H1 (cell line): ENCODE data around the gene CTDNEP1. TPM values are rescaled to one million over a fixed set of nuclear protein-coding genes. Genes with fewer than 3 reads are reported as not detected.
A peak's percentile ranks its signal among the peaks of the same experiment; 100 is the strongest.

ENCODE experiments used
- CTCF ChIA-PET: fragments of 300-600 bp; sonication (Branson Sonifier 250); formaldehyde crosslinking; loops from one replicate; lab custom pipeline; 2021; ENCODE audit not compliant: partially characterized antibody; lab: Charles Lee
- POLR2A ChIA-PET: fragments of 300-600 bp; sonication (Branson Sonifier 250); formaldehyde crosslinking; loops from one replicate; lab custom pipeline; 2021; ENCODE audit warnings: inconsistent platforms; ENCODE audit not compliant: partially characterized antibody; lab: Charles Lee
- DNase-seq, 2 experiments: peaks; one replicate each; pipeline versions ENCODE4 v3.0.0 to v3.0.0-alpha.2; 2010 to 2022; ENCODE audit warnings: low spot score in 2 of 2, low read depth in 1 of 2, mixed read lengths in 1 of 2
- FAIRE-seq: peaks from 2 replicates; lab custom pipeline; 2011; peaks lifted over from hg19 to GRCh38; lab: Jason Lieb, UNC
- H2AFZ ChIP-seq: 2 replicates; pipeline ENCODE4 v1.8.1; 2012; ENCODE audit warnings: low read length, inconsistent platforms
- H2AK5ac ChIP-seq: 2 replicates; pipeline ENCODE4 v1.6.1; 2013; ENCODE audit warnings: low read depth, low read length
- H2BK120ac ChIP-seq: replicated peaks from 2 replicates; pipeline ENCODE3; 2013; ENCODE audit warnings: low read depth, low read length, inconsistent platforms
- H2BK12ac ChIP-seq: 2 replicates; pipeline ENCODE4 v1.6.1; 2013; ENCODE audit warnings: low read depth, low read length
- H2BK15ac ChIP-seq: 2 replicates; pipeline ENCODE4 v1.6.1; 2013; ENCODE audit warnings: low read length
- H2BK20ac ChIP-seq: 2 replicates; pipeline ENCODE4 v1.6.1; 2013; ENCODE audit warnings: low read length
- H2BK5ac ChIP-seq: 2 replicates; pipeline ENCODE4 v1.6.1; 2013; ENCODE audit warnings: low read depth, low read length
- H3K14ac ChIP-seq: 2 replicates; pipeline ENCODE4 v1.6.1; 2013; ENCODE audit warnings: inconsistent platforms; ENCODE audit not compliant: insufficient read length
- H3K18ac ChIP-seq: 2 replicates; pipeline ENCODE4 v1.6.1; 2013; ENCODE audit warnings: low read length; ENCODE audit errors: extremely low read depth
- H3K23ac ChIP-seq: 2 replicates; pipeline ENCODE4 v1.6.1; 2013; ENCODE audit warnings: inconsistent platforms; ENCODE audit not compliant: insufficient read length
- H3K23me2 ChIP-seq: 2 replicates; pipeline ENCODE4 v1.6.1; 2013; ENCODE audit warnings: low read depth, low read length
- H3K27ac ChIP-seq: 2 replicates; pipeline ENCODE4 v1.6.1; 2011; ENCODE audit warnings: low read depth, low read length, inconsistent platforms
- H3K27me3 ChIP-seq, 4 experiments: replicated peaks in 1 of 4; 1 replicate in 1 of 4; 2 replicates in 3 of 4; pipeline versions ENCODE4 v1.6.1 to v1.8.1; 2011 to 2013; ENCODE audit warnings: low read length in 3 of 4, mild to moderate bottlenecking in 3 of 4, inconsistent platforms in 2 of 4, mixed read lengths in 2 of 4, moderate library complexity in 1 of 4; ENCODE audit not compliant: control insufficient read depth in 3 of 4, insufficient read depth in 3 of 4; ENCODE audit errors: extremely low read depth in 1 of 4
- H3K36me3 ChIP-seq, 4 experiments: 2 replicates each; pipeline versions ENCODE4 v1.6.1 to v1.8.1; 2011 to 2013; ENCODE audit warnings: mild to moderate bottlenecking in 4 of 4, low read length in 3 of 4, moderate library complexity in 2 of 4, control low read depth in 1 of 4, inconsistent platforms in 1 of 4; ENCODE audit not compliant: insufficient read depth in 4 of 4, control insufficient read depth in 2 of 4
- H3K4ac ChIP-seq: replicated peaks from 2 replicates; pipeline ENCODE3; 2013; ENCODE audit warnings: low read length, low read depth, mixed read lengths, inconsistent platforms; ENCODE audit not compliant: insufficient read length
- H3K4me1 ChIP-seq, 4 experiments: replicated peaks in 1 of 4; 1 replicate in 1 of 4; 2 replicates in 3 of 4; pipeline versions ENCODE4 v1.6.1 to v1.8.1; 2011 to 2013; ENCODE audit warnings: low read length in 3 of 4, inconsistent platforms in 2 of 4, mixed read lengths in 1 of 4; ENCODE audit not compliant: insufficient read depth in 4 of 4, control insufficient read depth in 3 of 4
- H3K4me2 ChIP-seq, 2 experiments: 2 replicates each; pipeline versions ENCODE4 v1.6.1 to v1.8.1; 2011 to 2013; ENCODE audit warnings: low read depth in 2 of 2, low read length in 2 of 2, control low read depth in 1 of 2, inconsistent platforms in 1 of 2, mild to moderate bottlenecking in 1 of 2; ENCODE audit not compliant: insufficient read depth in 1 of 2
- H3K4me3 ChIP-seq, 4 experiments: fragments of 200-600, 300-600 bp in 1 of 4; sonication (generic), shearing (Covaris generic), sonication (Bioruptor Twin) in 1 of 4; 2 replicates each; pipeline versions ENCODE4 v1.5.1 to v1.8.1; 2011 to 2016; ENCODE audit warnings: low read length in 4 of 4, low read depth in 3 of 4, control low read depth in 2 of 4, inconsistent platforms in 2 of 4, mild to moderate bottlenecking in 2 of 4, mixed read lengths in 1 of 4, moderate library complexity in 1 of 4; ENCODE audit not compliant: insufficient read depth in 2 of 4; ENCODE audit errors: extremely low read depth in 1 of 4
- H3K56ac ChIP-seq: replicated peaks from 2 replicates; pipeline ENCODE3; 2013; ENCODE audit warnings: low read depth, mild to moderate bottlenecking, mixed read lengths, low read length, inconsistent platforms; ENCODE audit not compliant: insufficient read length
- H3K79me1 ChIP-seq: 2 replicates; pipeline ENCODE4 v1.6.1; 2013; ENCODE audit warnings: low read depth, low read length, control low read depth
- H3K79me2 ChIP-seq, 2 experiments: 2 replicates each; pipeline versions ENCODE4 v1.6.1 to v1.8.1; 2012 to 2013; ENCODE audit warnings: low read length in 2 of 2, mild to moderate bottlenecking in 2 of 2, inconsistent platforms in 1 of 2; ENCODE audit not compliant: insufficient read depth in 2 of 2, control insufficient read depth in 1 of 2
- H3K9ac ChIP-seq, 4 experiments: replicated peaks in 1 of 4; 1 replicate in 1 of 4; 2 replicates in 3 of 4; pipeline versions ENCODE4 v1.6.1 to v1.8.1; 2011 to 2013; ENCODE audit warnings: low read depth in 3 of 4, low read length in 3 of 4, control low read depth in 2 of 4, mild to moderate bottlenecking in 2 of 4, moderate library complexity in 2 of 4, inconsistent platforms in 1 of 4; ENCODE audit errors: extremely low read depth in 1 of 4
- H3K9me3 ChIP-seq, 2 experiments: 2 replicates each; pipeline versions ENCODE4 v1.6.1 to v1.8.1; 2012 to 2013; ENCODE audit warnings: mild to moderate bottlenecking in 2 of 2, moderate library complexity in 2 of 2, control low read depth in 1 of 2, inconsistent platforms in 1 of 2, low read depth in 1 of 2, low read length in 1 of 2, mixed read lengths in 1 of 2; ENCODE audit not compliant: insufficient read depth in 2 of 2
- H4K20me1 ChIP-seq, 2 experiments: replicated peaks in 1 of 2; 2 replicates each; pipeline versions ENCODE3 to v1.8.1; 2011 to 2013; ENCODE audit warnings: inconsistent platforms in 2 of 2, low read length in 2 of 2, mild to moderate bottlenecking in 1 of 2; ENCODE audit not compliant: insufficient read depth in 2 of 2, control insufficient read depth in 1 of 2
- H4K5ac ChIP-seq: 2 replicates; pipeline ENCODE4 v1.6.1; 2013; ENCODE audit warnings: low read length, low read depth, mixed read lengths, inconsistent platforms; ENCODE audit not compliant: insufficient read length
- H4K8ac ChIP-seq: 2 replicates; pipeline ENCODE4 v1.8.0; 2013; ENCODE audit warnings: mild to moderate bottlenecking, moderate library complexity, low read length, inconsistent platforms; ENCODE audit not compliant: insufficient read depth; ENCODE audit errors: extremely low read depth
- H4K91ac ChIP-seq: replicated peaks from 2 replicates; pipeline ENCODE3; 2013; ENCODE audit warnings: low read length, mixed read lengths, inconsistent platforms; ENCODE audit not compliant: insufficient read length
- GABPA ChIP-seq: IDR thresholded peaks from 2 replicates; pipeline ENCODE4 v1.6.1; 2011; ENCODE audit warnings: mild to moderate bottlenecking, low read length, moderate library complexity, borderline replicate concordance; ENCODE audit not compliant: insufficient read depth
- JUND ChIP-seq: IDR thresholded peaks from 2 replicates; pipeline ENCODE4 v1.6.1; 2011; ENCODE audit warnings: mild to moderate bottlenecking, improper control_type of control experiment, low read length
- NRF1 ChIP-seq: IDR thresholded peaks from 2 replicates; pipeline ENCODE4 v1.6.1; 2011; ENCODE audit warnings: mild to moderate bottlenecking, low read depth, low read length, improper control_type of control experiment
- TCF12 ChIP-seq: IDR thresholded peaks from 2 replicates; pipeline ENCODE4 v1.6.1; 2011; ENCODE audit warnings: low read depth, mild to moderate bottlenecking, low read length
- WGBS, 2 experiments: shearing (Covaris generic) in 1 of 2; methylation state at CpG; one replicate each; pipeline versions ENCODE4 v1.1.6 to v1.1.7; 2013 to 2015; ENCODE audit warnings: low lambda C conversion rate in 2 of 2, mixed read lengths in 2 of 2, inconsistent platforms in 1 of 2, low coverage in 1 of 2, missing lambda C conversion rate in 1 of 2; ENCODE audit not compliant: insufficient replicate concordance in 2 of 2, insufficient coverage in 1 of 2, insufficient read length in 1 of 2; ENCODE audit errors: extremely low coverage in 1 of 2, missing lambda C conversion rate in 1 of 2; 5-methylcytosine and 5-hydroxymethylcytosine counted together
- polyA plus RNA-seq, 7 experiments: library from polyadenylated mRNA; depleted of rRNA in 3 of 7; stranded (reverse) in 5 of 7; unstranded in 2 of 7; fragments of >200 nt in 5 of 7; fragments of 200-250 nt in 2 of 7; gene quantifications; 1 replicate in 5 of 7; 2 replicates in 1 of 7; 4 replicates in 1 of 7; pipeline versions ENCODE4 v1.2.1 to v1.2.3, GENCODE V29; 2011 to 2013; ENCODE audit warnings: missing spikeins in 2 of 7, mixed read lengths in 2 of 7
- total RNA-seq: library from RNA; stranded (reverse); fragmentation: NEBNext Ultra II Directional; extraction: Animal tissue kit (Norgen Biotek cat#: 25700); gene quantifications from 2 replicates; pipeline ENCODE4 v1.2.1, GENCODE V29; 2021
- TF ChIP-seq, protein P1 (sequence below): IDR thresholded peaks from 2 replicates; pipeline ENCODE4 v1.6.1; 2012; ENCODE audit warnings: inconsistent platforms
- TF ChIP-seq, protein P2 (sequence below): IDR thresholded peaks from 2 replicates; pipeline ENCODE4 v1.6.1; 2012; ENCODE audit warnings: low read length, inconsistent platforms

The CTDNEP1 gene
- total and polyA plus RNA-seq, 2 of the 8 experiments (the other 6 are each of a cell fraction or from before 2014, with no cell fraction given), result 114 to 123 TPM

DNA sequence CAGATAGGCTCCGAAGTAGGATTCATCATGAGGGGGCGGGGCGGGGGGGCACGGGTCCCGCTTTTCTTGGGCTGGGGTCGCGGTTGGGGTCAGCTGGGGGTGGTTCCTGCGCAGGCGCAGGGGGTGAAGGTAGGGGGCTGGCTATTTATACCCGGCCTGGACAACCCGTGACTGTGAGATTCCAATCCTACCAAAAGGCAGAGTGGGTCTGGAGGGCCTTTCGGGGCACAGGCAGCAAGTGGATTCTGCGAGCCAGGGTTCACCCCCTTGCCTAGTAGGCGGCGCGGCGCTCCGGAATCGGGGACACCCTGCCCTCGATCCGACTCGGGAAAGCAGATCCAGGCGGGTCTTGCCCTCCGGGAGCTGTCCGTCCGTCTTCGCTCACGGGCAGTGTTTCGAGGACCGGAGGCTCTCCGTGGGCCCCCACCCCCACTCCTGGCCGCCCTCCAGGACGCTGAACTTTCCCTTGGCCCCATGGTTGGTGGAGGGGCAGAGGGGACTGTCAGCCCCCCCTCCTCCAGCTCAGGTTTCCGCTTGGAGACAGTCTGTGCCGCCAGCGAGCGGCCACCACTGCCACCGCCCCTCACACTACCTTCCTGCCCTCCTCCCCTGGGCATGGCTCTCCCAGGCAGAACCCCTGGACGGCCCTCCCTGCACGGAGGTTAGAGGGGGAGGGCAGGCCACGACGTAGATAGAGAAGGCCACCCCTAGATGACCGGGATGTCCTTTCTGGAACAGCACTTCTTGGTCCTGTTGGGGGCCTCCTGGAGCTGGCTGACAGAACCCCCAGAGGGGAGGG is 30.6 kb upstream of the CTDNEP1 start:
- H3K9me3 ChIP-seq, result no peaks in the 10 kb centered on the region
- H2AFZ ChIP-seq, result peak overlapping the region; percentile 54; the same call in 1 of the 2 replicates
- no peak overlapping the region for H3K4ac ChIP-seq
- peak overlapping the region; percentile 76 to 83 (median 78) for H3K4me3 ChIP-seq
- 6% methylated on average over 31 of the region's 43 CpGs; no CpG with 5 or more reads in 1 of the 2 experiments for WGBS, 2 experiments
- peak overlapping the region; percentile 45 to 100 for H3K4me2 ChIP-seq
- 0 out of 2 replicates have a peak overlapping the region, but pooled peaks have one; percentile 72 for H2BK15ac ChIP-seq
- H2BK12ac ChIP-seq, result peak overlapping the region; percentile 27; the same call in 1 of the 2 replicates
- H3K36me3 ChIP-seq, result peaks cover 0 to 6% (median 3%) of the 10 kb centered on the region in 4 experiments; a peak in 3 of 8 replicates
- peaks cover 11% of the 10 kb centered on the region for H3K23me2 ChIP-seq
- peaks cover 0 to 7% of the 10 kb centered on the region in 2 experiments for H4K20me1 ChIP-seq
- no peak overlapping the region for H2BK20ac ChIP-seq
- ChIA-PET CTCF (interaction anchor here (0.5 to 4.8 kb wide), 18 partner anchors 9 to 303 kb away, joined by 3 to 46 read pairs (median 4); partner anchors contain the start of genes ACAP1, GABARAP, GPS2 and TMEM95), POLR2A (interaction anchor here (0.6 to 7.7 kb wide), 24 partner anchors 9 to 291 kb away, joined by 3 to 94 read pairs (median 6); partner anchors contain the start of genes ACADVL, CLDN7, CTDNEP1 and DLG4)
- H3K79me2 ChIP-seq, result no peaks in the 10 kb centered on the region
- H3K23ac ChIP-seq, result no peak overlapping the region
- H2AK5ac ChIP-seq, result no peak overlapping the region
- peaks cover 0 to 13% (median 7%) of the 10 kb centered on the region in 4 experiments; a peak in 6 of 7 replicates for H3K27me3 ChIP-seq
- FAIRE-seq (no peak), DNase-seq (peak in 1 of 2 experiments; percentile 72)
- H4K5ac ChIP-seq, result no peak overlapping the region
- H2BK120ac ChIP-seq, result no peak overlapping the region
- no peak overlapping the region for H3K27ac ChIP-seq
- H2BK5ac ChIP-seq, result no peak overlapping the region; the same call in 1 of the 2 replicates
- peak overlapping the region; percentile 46 to 75 (median 66) for H3K9ac ChIP-seq
- no peak overlapping the region; the same call in 1 of the 2 replicates for H3K18ac ChIP-seq
- no peak overlapping the region for H4K91ac ChIP-seq
- no peak overlapping the region for H3K56ac ChIP-seq
- no peak overlapping the region for H3K14ac ChIP-seq
- H3K4me1 ChIP-seq, result peaks cover 0 to 20% (median 8%) of the 10 kb centered on the region in 4 experiments; a peak in 5 of 7 replicates
- H4K8ac ChIP-seq, result peak overlapping the region; percentile 22; the same call in 1 of the 2 replicates
- H3K79me1 ChIP-seq, result no peaks in the 10 kb centered on the region
- TF ChIP-seq, protein P1, sequence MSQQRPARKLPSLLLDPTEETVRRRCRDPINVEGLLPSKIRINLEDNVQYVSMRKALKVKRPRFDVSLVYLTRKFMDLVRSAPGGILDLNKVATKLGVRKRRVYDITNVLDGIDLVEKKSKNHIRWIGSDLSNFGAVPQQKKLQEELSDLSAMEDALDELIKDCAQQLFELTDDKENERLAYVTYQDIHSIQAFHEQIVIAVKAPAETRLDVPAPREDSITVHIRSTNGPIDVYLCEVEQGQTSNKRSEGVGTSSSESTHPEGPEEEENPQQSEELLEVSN, result 0 out of 2 replicates have a peak, but pooled peaks have one; percentile 8
- TF ChIP-seq GABPA (no peak), NRF1 (peak; percentile 53), TCF12 (no peak), JUND (no peak)
- TF ChIP-seq, protein P2, sequence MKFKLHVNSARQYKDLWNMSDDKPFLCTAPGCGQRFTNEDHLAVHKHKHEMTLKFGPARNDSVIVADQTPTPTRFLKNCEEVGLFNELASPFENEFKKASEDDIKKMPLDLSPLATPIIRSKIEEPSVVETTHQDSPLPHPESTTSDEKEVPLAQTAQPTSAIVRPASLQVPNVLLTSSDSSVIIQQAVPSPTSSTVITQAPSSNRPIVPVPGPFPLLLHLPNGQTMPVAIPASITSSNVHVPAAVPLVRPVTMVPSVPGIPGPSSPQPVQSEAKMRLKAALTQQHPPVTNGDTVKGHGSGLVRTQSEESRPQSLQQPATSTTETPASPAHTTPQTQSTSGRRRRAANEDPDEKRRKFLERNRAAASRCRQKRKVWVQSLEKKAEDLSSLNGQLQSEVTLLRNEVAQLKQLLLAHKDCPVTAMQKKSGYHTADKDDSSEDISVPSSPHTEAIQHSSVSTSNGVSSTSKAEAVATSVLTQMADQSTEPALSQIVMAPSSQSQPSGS, result no peak
